Measurements from ENCODE around the gene PAM.

PAM gene

DNA sequence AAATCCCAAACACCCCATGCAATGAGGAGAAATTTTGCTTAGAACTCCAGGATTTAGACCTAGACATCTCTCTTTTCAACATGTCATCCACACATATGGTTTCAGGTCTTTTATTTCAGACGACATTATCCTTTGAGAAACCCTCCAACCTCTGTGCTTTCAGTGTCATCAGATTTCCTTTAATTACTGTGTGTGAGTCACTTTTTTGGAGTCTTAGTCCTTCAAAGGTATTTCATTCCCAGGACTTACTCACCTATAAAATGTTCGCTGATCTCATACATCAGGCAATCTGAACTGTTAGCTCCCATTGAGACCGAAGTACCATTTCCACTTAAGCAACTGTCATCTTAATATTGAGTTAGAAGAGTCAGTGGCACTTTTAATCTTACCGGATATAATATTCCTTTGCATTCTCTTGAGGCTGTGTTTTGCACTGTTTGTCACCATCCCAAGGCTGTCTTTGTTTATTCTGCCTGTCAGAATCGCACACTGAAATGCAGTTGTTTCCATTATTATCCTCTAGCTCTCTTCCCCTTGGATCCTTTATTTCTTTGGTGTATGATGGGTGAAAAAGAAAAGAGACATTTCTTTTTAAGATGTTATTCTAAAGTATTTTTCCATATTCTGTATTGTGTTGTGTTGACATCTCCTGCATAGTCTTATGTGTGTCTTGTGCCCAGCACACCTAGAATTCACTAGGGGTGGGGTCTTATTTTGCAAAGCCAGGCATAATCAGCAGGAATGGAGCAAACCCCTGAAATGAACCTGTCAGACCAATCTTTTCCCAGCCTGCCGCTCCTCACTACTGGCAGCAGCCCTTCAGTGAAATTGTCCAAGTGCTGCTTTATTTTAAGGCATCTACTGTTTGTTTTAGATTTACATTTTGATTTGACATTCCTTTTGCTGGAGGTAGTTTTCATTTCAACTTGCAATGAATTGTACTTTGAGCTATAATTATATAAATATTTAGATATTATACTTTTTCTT lies 155.4 kb downstream of the PAM start:
- H3K27me3 ChIP-seq (ENCODE audit: control insufficient read depth in 1 of 2, insufficient read depth in 2 of 2, low read length in 2 of 2): no peaks in the 10 kb centered on the region
- H3K9ac ChIP-seq (ENCODE audit: low read length): no peak overlapping the region
- no peaks in the 10 kb centered on the region for H3K9me3 ChIP-seq (ENCODE audit: low read length)
- H3K36me3 ChIP-seq (ENCODE audit: insufficient read depth, low read length): peaks cover 7% of the 10 kb centered on the region
- H3K27ac ChIP-seq (ENCODE audit: low read depth, low read length): no peak overlapping the region
- no peak overlapping the region for H3K4me3 ChIP-seq (ENCODE audit: low read depth in 1 of 2, low read length in 2 of 2)
- H3K4me1 ChIP-seq (ENCODE audit: insufficient read depth, low read length): peaks cover 17% of the 10 kb centered on the region

DNA sequence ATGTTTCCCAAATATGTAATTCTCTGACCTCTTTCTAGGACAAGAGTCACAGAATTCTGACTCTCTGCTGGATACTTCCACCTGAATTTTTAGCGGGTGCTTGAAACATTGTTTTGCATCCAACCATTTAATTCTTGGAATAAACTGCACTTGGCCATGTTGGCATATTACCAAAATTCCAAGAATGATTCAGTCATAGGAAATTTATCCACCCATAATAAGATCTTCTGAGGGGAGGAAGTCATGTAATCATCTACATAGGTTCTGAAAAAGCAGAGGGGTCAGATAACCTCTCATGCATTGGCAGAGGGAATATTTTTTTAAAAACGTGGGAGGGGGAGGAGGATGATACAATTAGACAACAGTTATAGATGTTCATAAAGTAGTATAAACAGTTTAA lies 156.9 kb downstream of the PAM start:
- Histone ChIP-seq H3K9ac (ENCODE audit: low read length) (no peak overlapping the region), H3K36me3 (ENCODE audit: insufficient read depth, low read length) (peaks cover 7% of the 10 kb centered on the region), H3K27ac (ENCODE audit: low read depth, low read length) (no peak overlapping the region), H3K9me3 (ENCODE audit: low read length) (no peaks in the 10 kb centered on the region), H3K27me3 (ENCODE audit: control insufficient read depth in 1 of 2, insufficient read depth in 2 of 2, low read length in 2 of 2) (no peaks in the 10 kb centered on the region), H3K4me3 (ENCODE audit: low read depth in 1 of 2, low read length in 2 of 2) (no peak overlapping the region), H3K4me1 (ENCODE audit: insufficient read depth, low read length) (peaks cover 17% of the 10 kb centered on the region)

- Histone ChIP-seq H3K9ac (ENCODE audit: low read length) (no peak overlapping the region), H3K36me3 (ENCODE audit: insufficient read depth, low read length) (peaks cover 7% of the 10 kb centered on the region), H3K9me3 (ENCODE audit: low read length) (no peaks in the 10 kb centered on the region), H3K4me3 (ENCODE audit: low read depth in 1 of 2, low read length in 2 of 2) (no peak overlapping the region), H3K4me1 (ENCODE audit: insufficient read depth, low read length) (peaks cover 7% of the 10 kb centered on the region), H3K27me3 (ENCODE audit: control insufficient read depth in 1 of 2, insufficient read depth in 2 of 2, low read length in 2 of 2) (no peaks in the 10 kb centered on the region), H3K27ac (ENCODE audit: low read depth, low read length) (no peak overlapping the region)
These were observed 161.0 kb downstream of the PAM start for GRCh38 chr5:102916109-102916508.

DNA sequence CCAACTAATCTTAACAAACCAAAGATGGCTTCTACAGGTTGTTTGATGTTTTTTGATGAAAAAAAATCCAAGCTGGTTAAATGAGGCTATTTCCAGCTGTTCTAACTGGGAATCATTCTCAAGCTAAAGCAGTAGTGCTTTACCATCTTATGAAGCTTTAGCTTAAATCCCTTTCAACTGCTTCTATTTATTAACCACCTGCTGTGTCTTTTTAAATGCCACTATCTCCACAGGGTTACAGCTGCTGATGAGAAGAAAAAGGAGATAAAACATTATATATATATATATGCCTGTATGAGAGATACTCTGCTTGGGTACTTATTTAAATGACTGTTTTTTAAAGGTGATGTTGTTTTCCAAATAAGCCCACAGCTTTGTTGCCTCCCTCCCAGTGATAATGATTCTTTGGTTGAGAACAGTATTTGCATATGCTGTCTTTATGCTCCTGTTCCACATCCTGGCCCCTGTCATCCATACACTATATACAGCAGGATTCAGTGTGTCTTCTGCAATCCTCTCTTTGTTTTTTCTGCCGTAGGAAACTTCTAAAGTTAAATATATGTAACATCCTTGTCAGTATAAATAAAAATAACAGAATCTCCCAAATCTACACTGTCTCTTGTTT lies 164.0 kb downstream of the PAM start:
- Histone ChIP-seq H3K27me3 (ENCODE audit: control insufficient read depth in 1 of 2, insufficient read depth in 2 of 2, low read length in 2 of 2) (no peaks in the 10 kb centered on the region), H3K4me1 (ENCODE audit: insufficient read depth, low read length) (peaks cover 8% of the 10 kb centered on the region), H3K4me3 (ENCODE audit: low read depth in 1 of 2, low read length in 2 of 2) (no peak overlapping the region), H3K27ac (ENCODE audit: low read depth, low read length) (no peak overlapping the region), H3K36me3 (ENCODE audit: insufficient read depth, low read length) (peaks cover 5% of the 10 kb centered on the region), H3K9ac (ENCODE audit: low read length) (no peak overlapping the region), H3K9me3 (ENCODE audit: low read length) (no peaks in the 10 kb centered on the region)

DNA sequence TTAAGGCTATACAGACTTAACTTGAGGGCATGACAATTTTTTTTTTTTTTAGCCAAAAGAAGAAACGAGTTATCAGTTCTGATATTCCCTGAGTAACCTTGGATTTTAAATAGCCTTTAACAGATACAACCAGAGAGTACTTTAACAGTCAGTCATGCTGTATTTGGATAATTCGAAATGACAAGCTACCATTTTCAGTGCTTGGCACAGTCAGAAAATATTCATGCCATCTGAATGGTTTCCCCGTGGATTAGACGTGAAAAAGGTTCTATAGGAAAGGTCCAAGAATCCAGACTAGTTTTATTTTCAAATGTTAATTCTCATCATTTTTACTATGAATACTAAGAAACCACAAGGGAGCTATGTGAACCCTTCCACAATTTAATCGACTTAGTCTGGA lies 165.7 kb downstream of the PAM start:
- H3K27me3 ChIP-seq (ENCODE audit: control insufficient read depth in 1 of 2, insufficient read depth in 2 of 2, low read length in 2 of 2): no peaks in the 10 kb centered on the region
- H3K4me3 ChIP-seq (ENCODE audit: low read depth in 1 of 2, low read length in 2 of 2): no peak overlapping the region
- H3K9ac ChIP-seq (ENCODE audit: low read length): no peak overlapping the region
- H3K9me3 ChIP-seq (ENCODE audit: low read length): no peaks in the 10 kb centered on the region
- no peak overlapping the region for H3K27ac ChIP-seq (ENCODE audit: low read depth, low read length)
- H3K36me3 ChIP-seq (ENCODE audit: insufficient read depth, low read length): no peaks in the 10 kb centered on the region
- peaks cover 8% of the 10 kb centered on the region for H3K4me1 ChIP-seq (ENCODE audit: insufficient read depth, low read length)

DNA sequence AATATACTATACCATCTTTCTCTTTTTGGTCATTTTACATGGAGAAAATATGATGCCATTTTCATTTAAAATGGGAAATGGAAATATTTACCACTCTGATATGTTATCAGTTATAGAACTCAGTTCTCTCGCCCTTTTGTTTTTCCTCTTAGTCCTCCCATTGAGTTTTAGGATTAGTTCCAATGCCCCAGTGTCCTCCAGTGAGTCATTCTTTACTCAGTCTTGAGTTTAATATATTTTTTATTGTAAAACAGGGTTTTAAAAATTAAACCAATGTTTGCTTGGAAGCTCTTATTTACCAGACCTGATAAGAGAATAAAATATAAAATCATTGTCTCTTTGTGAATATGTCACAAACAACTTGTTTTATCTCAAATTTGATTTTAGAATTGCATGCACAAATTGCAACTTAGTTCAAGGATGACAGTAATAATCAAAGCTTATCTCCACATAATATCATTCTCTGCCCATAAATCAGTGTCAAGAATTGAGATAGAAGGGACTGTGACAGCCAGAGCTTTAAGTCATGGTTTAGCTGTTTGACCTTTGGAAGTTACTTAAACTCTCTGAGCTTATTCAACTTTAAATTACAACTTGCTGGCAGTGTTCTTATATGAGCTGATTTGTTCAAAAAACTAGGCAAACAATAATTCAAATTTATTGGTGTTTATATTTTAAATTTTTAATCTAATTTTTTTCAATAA lies 166.4 kb downstream of the PAM start:
- Histone ChIP-seq H3K4me1 (ENCODE audit: insufficient read depth, low read length) (peaks cover 8% of the 10 kb centered on the region), H3K4me3 (ENCODE audit: low read depth in 1 of 2, low read length in 2 of 2) (no peak overlapping the region), H3K9me3 (ENCODE audit: low read length) (no peaks in the 10 kb centered on the region), H3K9ac (ENCODE audit: low read length) (no peak overlapping the region), H3K27ac (ENCODE audit: low read depth, low read length) (no peak overlapping the region), H3K36me3 (ENCODE audit: insufficient read depth, low read length) (peaks cover 1% of the 10 kb centered on the region), H3K27me3 (ENCODE audit: control insufficient read depth in 1 of 2, insufficient read depth in 2 of 2, low read length in 2 of 2) (no peaks in the 10 kb centered on the region)

- peaks cover 9% of the 10 kb centered on the region for H3K36me3 ChIP-seq (ENCODE audit: insufficient read depth, low read length)
- no peaks in the 10 kb centered on the region for H3K27me3 ChIP-seq (ENCODE audit: control insufficient read depth in 1 of 2, insufficient read depth in 2 of 2, low read length in 2 of 2)
- H3K9ac ChIP-seq (ENCODE audit: low read length): no peak overlapping the region
- no peaks in the 10 kb centered on the region for H3K9me3 ChIP-seq (ENCODE audit: low read length)
- H3K4me1 ChIP-seq (ENCODE audit: insufficient read depth, low read length): peaks cover 8% of the 10 kb centered on the region
- no peak overlapping the region for H3K4me3 ChIP-seq (ENCODE audit: low read depth in 1 of 2, low read length in 2 of 2)
- H3K27ac ChIP-seq (ENCODE audit: low read depth, low read length): no peak overlapping the region
These were observed 167.1 kb downstream of the PAM start for GRCh38 chr5:102922111-102922720.

GRCh38 chr5:102922799-102923477 lies 167.8 kb downstream of the PAM start:
- Histone ChIP-seq H3K27me3 (ENCODE audit: control insufficient read depth in 1 of 2, insufficient read depth in 2 of 2, low read length in 2 of 2) (no peaks in the 10 kb centered on the region), H3K9me3 (ENCODE audit: low read length) (no peaks in the 10 kb centered on the region), H3K27ac (ENCODE audit: low read depth, low read length) (no peak overlapping the region), H3K9ac (ENCODE audit: low read length) (no peak overlapping the region), H3K4me3 (ENCODE audit: low read depth in 1 of 2, low read length in 2 of 2) (no peak overlapping the region), H3K36me3 (ENCODE audit: insufficient read depth, low read length) (peaks cover 11% of the 10 kb centered on the region), H3K4me1 (ENCODE audit: insufficient read depth, low read length) (peaks cover 8% of the 10 kb centered on the region)

- Histone ChIP-seq H3K36me3 (ENCODE audit: insufficient read depth, low read length) (peaks cover 11% of the 10 kb centered on the region), H3K4me3 (ENCODE audit: low read depth in 1 of 2, low read length in 2 of 2) (no peak overlapping the region), H3K9me3 (ENCODE audit: low read length) (no peaks in the 10 kb centered on the region), H3K27me3 (ENCODE audit: control insufficient read depth in 1 of 2, insufficient read depth in 2 of 2, low read length in 2 of 2) (no peaks in the 10 kb centered on the region), H3K4me1 (ENCODE audit: insufficient read depth, low read length) (peaks cover 8% of the 10 kb centered on the region), H3K27ac (ENCODE audit: low read depth, low read length) (no peak overlapping the region), H3K9ac (ENCODE audit: low read length) (no peak overlapping the region)
These were observed 169.9 kb downstream of the PAM start for GRCh38 chr5:102924963-102925362.

GRCh38 chr5:102927007-102927406 lies 171.9 kb downstream of the PAM start:
- Histone ChIP-seq H3K4me1 (ENCODE audit: insufficient read depth, low read length) (peaks cover 8% of the 10 kb centered on the region), H3K27ac (ENCODE audit: low read depth, low read length) (no peak overlapping the region), H3K36me3 (ENCODE audit: insufficient read depth, low read length) (peaks cover 11% of the 10 kb centered on the region), H3K4me3 (ENCODE audit: low read depth in 1 of 2, low read length in 2 of 2) (no peak overlapping the region), H3K9ac (ENCODE audit: low read length) (no peak overlapping the region), H3K9me3 (ENCODE audit: low read length) (no peaks in the 10 kb centered on the region), H3K27me3 (ENCODE audit: control insufficient read depth in 1 of 2, insufficient read depth in 2 of 2, low read length in 2 of 2) (no peaks in the 10 kb centered on the region)

DNA sequence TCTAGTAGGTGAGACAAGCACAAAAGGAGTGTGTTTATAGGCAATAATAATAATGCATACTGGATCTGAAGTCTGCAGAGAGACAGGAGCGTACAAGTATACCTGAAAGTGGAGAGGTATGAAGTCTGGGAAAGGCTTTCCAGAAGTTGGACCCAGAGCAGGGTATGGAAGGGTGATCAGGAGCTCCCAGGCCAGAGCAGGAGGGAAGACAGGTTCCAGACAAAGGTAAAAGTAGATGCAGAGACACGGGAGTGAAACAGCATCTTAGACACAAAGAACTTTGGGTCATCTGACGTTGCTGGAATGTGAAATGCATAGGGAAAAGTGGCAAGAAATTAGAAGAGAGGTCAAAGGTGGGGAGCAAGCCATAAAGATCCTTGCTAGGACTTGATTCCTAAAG lies 175.1 kb downstream of the PAM start:
- no peak overlapping the region for H3K4me3 ChIP-seq (ENCODE audit: low read depth in 1 of 2, low read length in 2 of 2)
- H3K9ac ChIP-seq (ENCODE audit: low read length): no peak overlapping the region
- H3K4me1 ChIP-seq (ENCODE audit: insufficient read depth, low read length): no peaks in the 10 kb centered on the region
- H3K27ac ChIP-seq (ENCODE audit: low read depth, low read length): no peak overlapping the region
- H3K9me3 ChIP-seq (ENCODE audit: low read length): no peaks in the 10 kb centered on the region
- peaks cover 11% of the 10 kb centered on the region for H3K36me3 ChIP-seq (ENCODE audit: insufficient read depth, low read length)
- no peaks in the 10 kb centered on the region for H3K27me3 ChIP-seq (ENCODE audit: control insufficient read depth in 1 of 2, insufficient read depth in 2 of 2, low read length in 2 of 2)
